H9 (cell line): Measurements from ENCODE around the gene ACBD6. TPM values are rescaled to one million over a fixed set of nuclear protein-coding genes. Genes with fewer than 3 reads are reported as not detected.

Experiments
- DNase-seq: peaks from one replicate; pipeline ENCODE4 v3.0.0-alpha.2; 2017
- H2AFZ ChIP-seq: one replicate; pipeline ENCODE4 v1.6.1; 2013; ENCODE audit warnings: mild to moderate bottlenecking, low read length, control low read depth, moderate library complexity
- H2AK5ac ChIP-seq: 2 replicates; pipeline ENCODE4 v1.6.1; 2013; ENCODE audit warnings: low read length, control low read depth, mixed read lengths; ENCODE audit not compliant: insufficient read length
- H2BK120ac ChIP-seq: one replicate; pipeline ENCODE4 v1.6.1; 2013; ENCODE audit warnings: low read depth, mild to moderate bottlenecking, low read length, control low read depth, inconsistent platforms; ENCODE audit not compliant: poor library complexity, severe bottlenecking
- H2BK12ac ChIP-seq: 2 replicates; pipeline ENCODE4 v1.6.1; 2013; ENCODE audit warnings: low read length, control low read depth, mixed read lengths, low read depth; ENCODE audit not compliant: insufficient read length
- H2BK15ac ChIP-seq: 2 replicates; pipeline ENCODE4 v1.6.1; 2013; ENCODE audit warnings: low read depth, low read length, control low read depth
- H2BK20ac ChIP-seq: one replicate; pipeline ENCODE4 v1.6.1; 2013; ENCODE audit warnings: low read depth, mild to moderate bottlenecking, low read length, control low read depth, inconsistent platforms; ENCODE audit not compliant: poor library complexity, severe bottlenecking
- H2BK5ac ChIP-seq: 2 replicates; pipeline ENCODE4 v1.6.1; 2013; ENCODE audit warnings: low read length, control low read depth, mixed read lengths; ENCODE audit not compliant: insufficient read length
- H3K14ac ChIP-seq: 2 replicates; pipeline ENCODE4 v1.6.1; 2013; ENCODE audit warnings: low read length, control low read depth; ENCODE audit not compliant: insufficient read depth
- H3K18ac ChIP-seq: 2 replicates; pipeline ENCODE4 v1.6.1; 2013; ENCODE audit warnings: low read depth, mild to moderate bottlenecking, mixed read lengths, low read length, control low read depth; ENCODE audit not compliant: insufficient read length
- H3K23ac ChIP-seq: 2 replicates; pipeline ENCODE4 v1.6.1; 2013; ENCODE audit warnings: low read length, control low read depth, mixed read lengths, low read depth; ENCODE audit not compliant: insufficient read length
- H3K23me2 ChIP-seq: 2 replicates; pipeline ENCODE4 v1.6.1; 2013; ENCODE audit warnings: low read depth, mild to moderate bottlenecking, mixed read lengths, low read length, control low read depth; ENCODE audit not compliant: insufficient read length, poor library complexity, severe bottlenecking
- H3K27ac ChIP-seq: 2 replicates; pipeline ENCODE4 v1.5.1; 2013; ENCODE audit warnings: low read length, control low read depth, mixed read lengths, low read depth; ENCODE audit not compliant: insufficient read length
- H3K27me3 ChIP-seq: 2 replicates; pipeline ENCODE4 v1.6.1; 2013; ENCODE audit warnings: low read length, control low read depth, inconsistent platforms; ENCODE audit not compliant: insufficient read depth
- H3K4ac ChIP-seq: 2 replicates; pipeline ENCODE4 v1.6.1; 2013; ENCODE audit warnings: low read depth, mild to moderate bottlenecking, control low read depth, inconsistent platforms, low read length, moderate library complexity
- H3K4me1 ChIP-seq: 2 replicates; pipeline ENCODE4 v1.6.1; 2013; ENCODE audit warnings: low read length, control low read depth, inconsistent platforms; ENCODE audit not compliant: insufficient read depth
- H3K4me2 ChIP-seq: 2 replicates; pipeline ENCODE4 v1.6.1; 2013; ENCODE audit warnings: low read length, control low read depth, mixed read lengths; ENCODE audit not compliant: insufficient read length, insufficient read depth
- H3K56ac ChIP-seq: 2 replicates; pipeline ENCODE4 v1.6.1; 2013; ENCODE audit warnings: low read depth, mild to moderate bottlenecking, mixed read lengths, low read length, control low read depth; ENCODE audit not compliant: insufficient read length
- H3K79me1 ChIP-seq: 2 replicates; pipeline ENCODE4 v1.6.1; 2013; ENCODE audit warnings: low read depth, mild to moderate bottlenecking, moderate library complexity, low read length, control low read depth, inconsistent platforms; ENCODE audit not compliant: insufficient read depth, poor library complexity, severe bottlenecking
- H3K79me2 ChIP-seq: 2 replicates; pipeline ENCODE4 v1.6.1; 2013; ENCODE audit warnings: low read length, control low read depth, inconsistent platforms; ENCODE audit not compliant: insufficient read depth
- H3K9ac ChIP-seq: 2 replicates; pipeline ENCODE4 v1.6.1; 2013; ENCODE audit warnings: low read length, control low read depth, mixed read lengths; ENCODE audit not compliant: insufficient read length; ENCODE audit errors: extremely low read depth
- H3K9me3 ChIP-seq: one replicate; pipeline ENCODE4 v1.6.1; 2013; ENCODE audit warnings: low read depth, low read length, inconsistent platforms; ENCODE audit not compliant: control insufficient read depth
- H3T11ph ChIP-seq: one replicate; pipeline ENCODE4 v1.6.1; 2013; ENCODE audit warnings: mild to moderate bottlenecking, low read length, control low read depth, inconsistent platforms
- H4K20me1 ChIP-seq: one replicate; pipeline ENCODE4 v1.6.1; 2013; ENCODE audit not compliant: control insufficient read depth, insufficient read length, insufficient read depth
- H4K5ac ChIP-seq: 2 replicates; pipeline ENCODE4 v1.6.1; 2013; ENCODE audit warnings: low read depth, mild to moderate bottlenecking, mixed read lengths, low read length, control low read depth; ENCODE audit not compliant: insufficient read length
- H4K8ac ChIP-seq: replicated peaks from 2 replicates; pipeline ENCODE4 v1.6.1; 2013; ENCODE audit warnings: low read length, control low read depth, mixed read lengths, low read depth; ENCODE audit not compliant: insufficient read length
- H4K91ac ChIP-seq: 2 replicates; pipeline ENCODE4 v1.6.1; 2013; ENCODE audit warnings: low read depth, mild to moderate bottlenecking, moderate library complexity, mixed read lengths, low read length, control low read depth; ENCODE audit not compliant: insufficient read length
- H3K27ac Mint-ChIP-seq, 3 experiments: 2 replicates in 2 of 3; 3 replicates in 1 of 3; pipeline ENCODE4 v1.8.0; 2020 to 2021; ENCODE audit warnings: mixed read lengths in 3 of 3, mild to moderate bottlenecking in 1 of 3, moderate library complexity in 1 of 3
- H3K27me3 Mint-ChIP-seq: 2 replicates; pipeline ENCODE4 v1.8.0; 2021; ENCODE audit warnings: low read depth, mild to moderate bottlenecking, moderate library complexity, mixed read lengths
- H3K36me3 Mint-ChIP-seq, 3 experiments: 2 replicates in 2 of 3; 3 replicates in 1 of 3; pipeline ENCODE4 v1.8.0; 2020 to 2021; ENCODE audit warnings: low read depth in 3 of 3, mixed read lengths in 3 of 3; ENCODE audit not compliant: insufficient read depth in 1 of 3
- H3K4me1 Mint-ChIP-seq, 2 experiments: 2 replicates each; pipeline ENCODE4 v1.8.0; 2020; ENCODE audit warnings: mixed read lengths in 2 of 2
- H3K4me3 Mint-ChIP-seq, 2 experiments: 2 replicates in 1 of 2; 3 replicates in 1 of 2; pipeline ENCODE4 v1.8.0; 2020 to 2021; ENCODE audit warnings: mild to moderate bottlenecking in 2 of 2, mixed read lengths in 2 of 2, moderate library complexity in 1 of 2
- H3K9me3 Mint-ChIP-seq, 2 experiments: 2 replicates in 1 of 2; 3 replicates in 1 of 2; pipeline ENCODE4 v1.8.0; 2020; ENCODE audit warnings: mild to moderate bottlenecking in 2 of 2, mixed read lengths in 2 of 2, moderate library complexity in 1 of 2
- CTCF ChIP-seq: fragments of 200-600 bp; sonication (generic); conservative IDR thresholded peaks from 3 replicates; pipeline ENCODE4 v1.8.0; 2021; ENCODE audit warnings: antibody characterized with exemption, mild to moderate bottlenecking
- WGBS: extraction: QIAGEN DNeasy Blood & Tissue Kit; methylation state at CpG from one replicate; pipeline ENCODE4 v1.1.7; 2013; ENCODE audit warnings: missing lambda C conversion rate, low lambda C conversion rate, mixed read lengths; ENCODE audit not compliant: insufficient read length; ENCODE audit errors: extremely low coverage; 5-methylcytosine and 5-hydroxymethylcytosine counted together
- total RNA-seq: library from RNA; stranded (reverse); gene quantifications from 2 replicates; pipeline ENCODE4 v1.2.1, GENCODE V29; 2021

ACBD6 gene
- total RNA-seq, 1 experiment from 2014 or later: 51.4 TPM

DNA sequence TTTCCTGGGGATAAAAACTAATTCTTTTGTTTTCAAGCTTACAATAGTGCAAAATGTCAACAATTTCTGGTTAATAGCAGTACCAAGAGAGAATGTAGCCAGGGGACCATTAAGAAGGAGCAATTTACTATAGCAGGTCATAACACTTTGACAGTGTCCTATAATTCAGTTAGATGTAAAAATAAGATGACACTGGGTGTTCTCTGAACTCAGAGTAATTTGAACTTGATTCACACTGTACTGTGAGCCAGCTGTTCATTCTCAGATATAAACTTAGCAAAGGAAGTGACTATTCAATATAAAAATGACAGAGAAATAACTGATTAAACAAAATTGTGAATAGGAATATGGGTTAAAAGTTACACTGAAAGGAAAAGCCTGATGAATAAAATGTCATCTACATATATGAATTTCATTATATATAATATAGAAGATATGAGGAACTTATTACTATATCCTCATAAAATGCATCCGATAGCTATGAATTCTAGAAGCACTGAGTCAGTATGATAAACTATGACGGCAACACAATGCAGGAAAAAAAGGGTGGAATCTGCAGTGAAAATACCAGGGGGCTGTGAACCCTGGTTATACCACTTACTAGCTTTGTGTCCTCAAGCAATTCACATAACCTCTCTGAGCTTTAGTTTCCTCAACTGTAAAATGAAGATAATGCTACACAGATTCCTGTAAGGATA lies 135.9 kb downstream of the ACBD6 start:
- Histone ChIP-seq H2BK20ac (no peak overlapping the region), H3K79me2 (no peaks in the 10 kb centered on the region; the same call in 1 of the 2 replicates), H2AK5ac (no peak overlapping the region), H3K14ac (no peak overlapping the region), H3T11ph (no peak overlapping the region), H3K18ac (no peak overlapping the region), H3K4ac (no peak overlapping the region), H3K79me1 (no peaks in the 10 kb centered on the region), H3K23me2 (no peaks in the 10 kb centered on the region), H4K20me1 (no peaks in the 10 kb centered on the region), H3K27me3 (no peaks in the 10 kb centered on the region), H2BK120ac (no peak overlapping the region), H2BK15ac (no peak overlapping the region), H2BK5ac (no peak overlapping the region), H3K4me2 (no peak overlapping the region), H2BK12ac (no peak overlapping the region), H3K9me3 (no peaks in the 10 kb centered on the region), H3K9ac (no peak overlapping the region), H3K23ac (no peak overlapping the region), H4K5ac (no peak overlapping the region), H3K56ac (no peak overlapping the region), H3K27ac (no peak overlapping the region), H4K91ac (no peak overlapping the region), H2AFZ (no peak overlapping the region), H3K4me1 (no peaks in the 10 kb centered on the region; the same call in 1 of the 2 replicates), H4K8ac (no peak overlapping the region)
- Mint-ChIP-seq H3K36me3 (no peaks in the 10 kb centered on the region), H3K27ac (no peak overlapping the region), H3K9me3 (no peaks in the 10 kb centered on the region; a peak in 1 of 5 replicates), H3K4me3 (no peak overlapping the region), H3K4me1 (peaks cover 18 to 25% of the 10 kb centered on the region in 2 experiments), H3K27me3 (no peaks in the 10 kb centered on the region)
- no CpG with 5 or more reads among the region's 2 CpGs for WGBS
- no peak for TF ChIP-seq CTCF
- no peak for DNase-seq
